ENCODE measurements around the gene CEP192.

The CEP192 gene

DNA sequence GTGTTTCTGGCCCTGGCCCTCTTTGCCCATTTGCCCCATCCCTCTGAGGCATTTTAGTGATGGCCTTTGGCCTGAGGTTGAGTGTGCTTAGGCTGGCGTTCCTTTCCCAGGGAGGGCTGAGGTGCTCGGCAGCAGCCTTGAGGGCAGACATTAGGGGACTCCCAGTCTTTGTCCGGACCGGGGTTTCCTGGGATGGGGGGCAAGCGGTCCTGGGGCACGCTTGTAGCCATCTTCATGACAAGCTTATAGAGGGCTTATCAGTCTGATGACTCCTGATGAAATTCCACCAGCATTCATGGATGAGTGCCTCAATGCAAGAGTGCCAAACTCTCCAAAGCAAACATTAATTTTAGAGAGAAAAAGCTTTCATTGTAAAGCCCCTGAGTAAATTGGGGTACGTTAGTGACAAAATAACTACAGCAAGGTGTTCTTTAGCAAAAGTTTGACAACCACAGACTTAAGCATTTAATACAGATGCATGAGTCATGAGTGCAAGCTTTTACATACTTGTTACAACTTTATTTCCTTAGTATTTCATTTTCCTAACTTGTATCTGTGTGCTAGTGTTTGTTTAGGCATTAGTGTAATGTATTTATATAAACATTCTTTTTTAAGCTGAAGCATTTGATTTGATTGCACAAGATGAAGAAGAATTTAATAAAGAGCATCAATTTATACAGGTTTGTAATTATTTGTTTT, 45.6 kb downstream of the CEP192 start:
- no peak for DNase-seq
- Histone ChIP-seq H3K18ac (ENCODE audit: low read length) (no peak overlapping the region), H3K36me3 (ENCODE audit: control insufficient read depth, insufficient read depth, low read length) (no peaks in the 10 kb centered on the region), H3K4me1 (ENCODE audit: control insufficient read depth, low read depth, low read length) (no peaks in the 10 kb centered on the region), H2BK15ac (replicated peaks; ENCODE audit: low read depth) (no peak overlapping the region), H2BK5ac (ENCODE audit: low read length) (no peak overlapping the region), H4K5ac (ENCODE audit: low read length) (no peak overlapping the region), H2BK120ac (ENCODE audit: low read depth, low read length) (no peak overlapping the region), H3K4ac (ENCODE audit: low read depth, low read length) (no peak overlapping the region), H4K8ac (ENCODE audit: low read depth, low read length) (no peak overlapping the region), H3K79me1 (ENCODE audit: low read length) (no peaks in the 10 kb centered on the region), H3K4me3 (ENCODE audit: low read length) (no peak overlapping the region), H3K27ac (ENCODE audit: low read depth, low read length) (peak overlapping the region; percentile 31), H3K79me2 (ENCODE audit: control insufficient read depth, insufficient read depth, low read length) (no peaks in the 10 kb centered on the region), H3K27me3 (ENCODE audit: insufficient read depth, low read length, poor library complexity) (no peaks in the 10 kb centered on the region), H3K56ac (ENCODE audit: low read length) (no peak overlapping the region), H2AK5ac (ENCODE audit: low read length) (no peak overlapping the region), H3K4me2 (ENCODE audit: low read length) (no peak overlapping the region), H3K23ac (ENCODE audit: low read length) (no peak overlapping the region), H3K9ac (ENCODE audit: low read length) (no peak overlapping the region)
- WGBS (ENCODE audit: extremely low coverage, insufficient coverage, low lambda C conversion rate), result no CpG with 5 or more reads among the region's 7 CpGs

DNA sequence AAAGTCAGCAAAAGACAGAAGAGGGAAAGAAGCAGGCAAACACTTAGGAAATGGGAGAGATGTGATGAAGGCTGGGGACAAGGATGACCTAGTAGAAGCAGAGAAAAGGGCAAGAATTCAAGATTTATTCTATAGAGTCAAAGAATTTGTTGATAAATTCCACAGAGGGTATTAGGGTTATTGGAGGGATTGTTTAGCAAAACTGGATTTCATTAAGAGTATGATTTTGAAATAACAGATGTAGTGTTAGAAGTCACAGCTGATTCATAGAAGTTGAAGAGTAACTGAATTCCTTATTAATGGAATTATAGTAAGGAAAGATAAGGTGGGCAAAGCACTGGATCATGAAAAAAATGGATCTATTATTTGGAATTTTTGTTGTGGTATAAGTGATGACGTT, 48.6 kb downstream of the CEP192 start:
- WGBS (ENCODE audit: extremely low coverage, insufficient coverage, low lambda C conversion rate), result 100% methylated on average over 1 of the region's 1 CpG
- H3K56ac ChIP-seq (ENCODE audit: low read length), result no peak overlapping the region

DNA sequence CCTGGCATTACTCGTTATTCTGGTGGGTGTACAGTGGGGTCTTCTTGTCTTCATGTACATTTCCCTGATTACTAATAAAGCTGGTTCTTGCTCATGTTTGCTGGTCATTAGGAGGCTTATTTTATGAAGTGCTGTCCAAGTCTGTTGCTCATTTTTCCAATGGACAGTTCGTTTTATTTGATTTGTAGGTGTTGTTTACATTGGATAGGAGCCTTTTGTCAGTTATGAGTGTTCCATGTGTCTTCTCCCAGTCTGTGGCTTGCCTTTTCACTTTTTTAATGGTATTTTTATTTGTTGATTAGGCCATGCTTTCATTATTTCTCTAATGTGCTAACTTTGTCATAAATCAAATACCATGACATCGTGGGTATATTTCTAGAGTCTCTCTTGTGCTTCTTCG, 51.9 kb downstream of the CEP192 start:
- Histone ChIP-seq H3K27me3 (ENCODE audit: insufficient read depth, low read length, poor library complexity) (no peaks in the 10 kb centered on the region), H3K4me2 (ENCODE audit: low read length) (no peak overlapping the region), H4K5ac (ENCODE audit: low read length) (no peak overlapping the region), H3K79me2 (ENCODE audit: control insufficient read depth, insufficient read depth, low read length) (no peaks in the 10 kb centered on the region), H3K36me3 (ENCODE audit: control insufficient read depth, insufficient read depth, low read length) (peaks cover 2% of the 10 kb centered on the region), H4K8ac (ENCODE audit: low read depth, low read length) (no peak overlapping the region), H3K9ac (ENCODE audit: low read length) (no peak overlapping the region), H2BK5ac (ENCODE audit: low read length) (no peak overlapping the region), H2BK120ac (ENCODE audit: low read depth, low read length) (no peak overlapping the region), H3K27ac (ENCODE audit: low read depth, low read length) (no peak overlapping the region), H3K79me1 (ENCODE audit: low read length) (peaks cover 2% of the 10 kb centered on the region), H3K23ac (ENCODE audit: low read length) (no peak overlapping the region), H3K18ac (ENCODE audit: low read length) (no peak overlapping the region), H3K4ac (ENCODE audit: low read depth, low read length) (no peak overlapping the region), H2BK15ac (replicated peaks; ENCODE audit: low read depth) (no peak overlapping the region), H3K4me3 (ENCODE audit: low read length) (no peak overlapping the region), H2AK5ac (ENCODE audit: low read length) (no peak overlapping the region), H3K4me1 (ENCODE audit: control insufficient read depth, low read depth, low read length) (no peaks in the 10 kb centered on the region), H3K56ac (ENCODE audit: low read length) (no peak overlapping the region)
- WGBS (ENCODE audit: extremely low coverage, insufficient coverage, low lambda C conversion rate), result no CpG with 5 or more reads among the region's 4 CpGs
- no peak for DNase-seq

More for the DNA sequence above, 48.6 kb downstream of the CEP192 start:
- no peak overlapping the region for H2BK120ac ChIP-seq (ENCODE audit: low read depth, low read length)
- H3K27ac ChIP-seq (ENCODE audit: low read depth, low read length), result no peak overlapping the region
- H3K4me3 ChIP-seq (ENCODE audit: low read length), result no peak overlapping the region
- H3K4me1 ChIP-seq (ENCODE audit: control insufficient read depth, low read depth, low read length), result no peaks in the 10 kb centered on the region
- H3K4ac ChIP-seq (ENCODE audit: low read depth, low read length), result no peak overlapping the region
- H3K79me1 ChIP-seq (ENCODE audit: low read length), result peaks cover 2% of the 10 kb centered on the region
- H3K18ac ChIP-seq (ENCODE audit: low read length), result no peak overlapping the region
- no peak for DNase-seq
- H3K9ac ChIP-seq (ENCODE audit: low read length), result no peak overlapping the region
- no peak overlapping the region for H3K4me2 ChIP-seq (ENCODE audit: low read length)
- H2BK5ac ChIP-seq (ENCODE audit: low read length), result no peak overlapping the region
- H2AK5ac ChIP-seq (ENCODE audit: low read length), result no peak overlapping the region
- H4K5ac ChIP-seq (ENCODE audit: low read length), result no peak overlapping the region
- no peak overlapping the region for H2BK15ac ChIP-seq (replicated peaks; ENCODE audit: low read depth)
- no peak overlapping the region for H4K8ac ChIP-seq (ENCODE audit: low read depth, low read length)
- H3K23ac ChIP-seq (ENCODE audit: low read length), result no peak overlapping the region
- no peaks in the 10 kb centered on the region for H3K79me2 ChIP-seq (ENCODE audit: control insufficient read depth, insufficient read depth, low read length)
- H3K36me3 ChIP-seq (ENCODE audit: control insufficient read depth, insufficient read depth, low read length), result peaks cover 2% of the 10 kb centered on the region
- no peaks in the 10 kb centered on the region for H3K27me3 ChIP-seq (ENCODE audit: insufficient read depth, low read length, poor library complexity)

DNA sequence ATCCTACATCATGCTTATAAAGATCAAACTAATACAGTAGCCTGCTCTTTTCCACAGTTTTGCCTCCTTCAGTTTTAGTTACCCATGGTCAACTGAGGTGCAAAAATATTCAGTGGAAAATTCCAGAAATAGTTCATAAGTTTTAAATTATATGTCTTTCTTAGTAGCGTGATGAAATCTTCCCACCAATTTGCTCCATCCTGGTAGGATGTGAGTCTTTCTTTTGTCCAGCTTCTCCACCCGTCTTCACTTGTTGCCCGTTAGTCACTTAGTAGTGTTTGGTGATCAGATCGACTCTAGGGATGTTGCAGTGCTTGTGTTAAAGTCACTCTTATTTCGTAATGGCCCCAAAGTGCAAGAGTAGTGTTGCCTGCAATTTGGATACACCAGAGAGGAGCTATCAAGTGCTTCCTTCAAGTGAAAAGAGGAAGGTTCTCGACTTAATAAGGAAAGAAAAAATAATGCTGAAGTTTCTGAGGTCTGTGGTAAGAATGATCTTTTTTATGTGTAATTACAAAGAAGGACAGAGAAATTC, 57.0 kb downstream of the CEP192 start:
- Histone ChIP-seq H3K79me2 (ENCODE audit: control insufficient read depth, insufficient read depth, low read length) (no peaks in the 10 kb centered on the region), H3K56ac (ENCODE audit: low read length) (no peak overlapping the region), H3K23ac (ENCODE audit: low read length) (no peak overlapping the region), H3K4me2 (ENCODE audit: low read length) (no peak overlapping the region), H3K18ac (ENCODE audit: low read length) (no peak overlapping the region), H3K4me1 (ENCODE audit: control insufficient read depth, low read depth, low read length) (no peaks in the 10 kb centered on the region), H2BK15ac (replicated peaks; ENCODE audit: low read depth) (no peak overlapping the region), H3K36me3 (ENCODE audit: control insufficient read depth, insufficient read depth, low read length) (peaks cover 1% of the 10 kb centered on the region), H4K8ac (ENCODE audit: low read depth, low read length) (no peak overlapping the region), H2BK5ac (ENCODE audit: low read length) (no peak overlapping the region), H3K4me3 (ENCODE audit: low read length) (no peak overlapping the region), H2BK120ac (ENCODE audit: low read depth, low read length) (no peak overlapping the region), H3K27ac (ENCODE audit: low read depth, low read length) (no peak overlapping the region), H3K4ac (ENCODE audit: low read depth, low read length) (no peak overlapping the region), H4K5ac (ENCODE audit: low read length) (no peak overlapping the region), H3K79me1 (ENCODE audit: low read length) (peaks cover 2% of the 10 kb centered on the region), H3K9ac (ENCODE audit: low read length) (no peak overlapping the region), H3K27me3 (ENCODE audit: insufficient read depth, low read length, poor library complexity) (no peaks in the 10 kb centered on the region), H2AK5ac (ENCODE audit: low read length) (no peak overlapping the region)
- no peak for DNase-seq
- WGBS (ENCODE audit: extremely low coverage, insufficient coverage, low lambda C conversion rate), result no CpG with 5 or more reads among the region's 6 CpGs

DNA sequence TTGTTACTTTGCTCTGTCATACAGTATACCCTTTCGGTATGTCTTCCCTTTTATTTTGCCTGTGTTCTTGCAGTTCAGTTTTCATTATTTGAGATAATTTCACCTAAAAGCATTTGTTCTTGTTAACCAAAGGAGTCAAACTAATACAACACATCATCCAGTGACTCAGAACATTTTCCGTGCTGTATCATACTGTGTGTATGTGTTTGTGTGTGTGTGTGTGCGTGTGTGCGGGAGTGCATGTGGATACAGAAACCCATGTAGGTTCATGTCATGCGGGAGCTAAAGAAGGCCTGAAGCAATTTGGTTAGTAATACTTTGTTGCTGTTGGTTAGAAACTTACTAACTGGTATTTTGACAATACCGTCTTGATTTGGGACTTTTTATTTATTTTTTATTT, 60.0 kb downstream of the CEP192 start:
- no peak overlapping the region for H3K56ac ChIP-seq (ENCODE audit: low read length)
- no peak for DNase-seq
- peaks cover 1% of the 10 kb centered on the region for H3K36me3 ChIP-seq (ENCODE audit: control insufficient read depth, insufficient read depth, low read length)
- no peaks in the 10 kb centered on the region for H3K27me3 ChIP-seq (ENCODE audit: insufficient read depth, low read length, poor library complexity)
- no peak overlapping the region for H3K9ac ChIP-seq (ENCODE audit: low read length)
- no peak overlapping the region for H3K27ac ChIP-seq (ENCODE audit: low read depth, low read length)
- H3K23ac ChIP-seq (ENCODE audit: low read length), result no peak overlapping the region
- no peak overlapping the region for H3K18ac ChIP-seq (ENCODE audit: low read length)
- WGBS (ENCODE audit: extremely low coverage, insufficient coverage, low lambda C conversion rate), result no CpG with 5 or more reads among the region's 6 CpGs
- H3K4me2 ChIP-seq (ENCODE audit: low read length), result no peak overlapping the region
- peaks cover 2% of the 10 kb centered on the region for H3K79me1 ChIP-seq (ENCODE audit: low read length)
- H3K4me1 ChIP-seq (ENCODE audit: control insufficient read depth, low read depth, low read length), result no peaks in the 10 kb centered on the region
- no peak overlapping the region for H3K4me3 ChIP-seq (ENCODE audit: low read length)
- H2AK5ac ChIP-seq (ENCODE audit: low read length), result no peak overlapping the region
- H4K5ac ChIP-seq (ENCODE audit: low read length), result no peak overlapping the region
- no peaks in the 10 kb centered on the region for H3K79me2 ChIP-seq (ENCODE audit: control insufficient read depth, insufficient read depth, low read length)
- H2BK15ac ChIP-seq (replicated peaks; ENCODE audit: low read depth), result no peak overlapping the region
- no peak overlapping the region for H3K4ac ChIP-seq (ENCODE audit: low read depth, low read length)
- no peak overlapping the region for H2BK5ac ChIP-seq (ENCODE audit: low read length)
- no peak overlapping the region for H4K8ac ChIP-seq (ENCODE audit: low read depth, low read length)
- no peak overlapping the region for H2BK120ac ChIP-seq (ENCODE audit: low read depth, low read length)

DNA sequence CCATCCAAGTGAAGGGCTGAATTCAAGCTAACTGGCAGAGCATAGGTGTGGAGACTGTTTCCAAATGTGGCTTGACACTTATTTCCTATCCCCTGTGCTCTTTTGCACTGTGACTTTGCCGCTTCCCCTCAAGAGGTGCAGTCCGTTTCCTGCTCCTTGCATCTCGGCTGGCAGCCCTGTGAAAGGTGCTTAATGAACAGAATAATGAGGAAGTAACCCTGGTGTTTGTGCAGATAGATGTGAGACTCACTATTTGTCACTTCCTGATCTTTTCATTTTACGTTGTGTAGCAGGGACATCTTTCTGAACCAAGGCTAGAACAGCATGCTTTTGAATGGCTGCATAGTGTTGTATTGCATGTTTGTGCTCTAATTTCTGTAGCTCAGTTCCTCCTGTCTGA, 60.8 kb downstream of the CEP192 start:
- Histone ChIP-seq H2BK5ac (ENCODE audit: low read length) (no peak overlapping the region), H4K8ac (ENCODE audit: low read depth, low read length) (no peak overlapping the region), H3K79me1 (ENCODE audit: low read length) (peaks cover 2% of the 10 kb centered on the region), H4K5ac (ENCODE audit: low read length) (no peak overlapping the region), H3K9ac (ENCODE audit: low read length) (no peak overlapping the region), H3K23ac (ENCODE audit: low read length) (no peak overlapping the region), H3K56ac (ENCODE audit: low read length) (no peak overlapping the region), H3K4me1 (ENCODE audit: control insufficient read depth, low read depth, low read length) (no peaks in the 10 kb centered on the region), H2BK15ac (replicated peaks; ENCODE audit: low read depth) (no peak overlapping the region), H3K4me3 (ENCODE audit: low read length) (no peak overlapping the region), H3K27me3 (ENCODE audit: insufficient read depth, low read length, poor library complexity) (no peaks in the 10 kb centered on the region), H2BK120ac (ENCODE audit: low read depth, low read length) (no peak overlapping the region), H2AK5ac (ENCODE audit: low read length) (no peak overlapping the region), H3K27ac (ENCODE audit: low read depth, low read length) (no peak overlapping the region), H3K36me3 (ENCODE audit: control insufficient read depth, insufficient read depth, low read length) (peaks cover 3% of the 10 kb centered on the region), H3K4ac (ENCODE audit: low read depth, low read length) (no peak overlapping the region), H3K18ac (ENCODE audit: low read length) (no peak overlapping the region), H3K4me2 (ENCODE audit: low read length) (no peak overlapping the region), H3K79me2 (ENCODE audit: control insufficient read depth, insufficient read depth, low read length) (no peaks in the 10 kb centered on the region)
- no peak for DNase-seq
- no CpG with 5 or more reads among the region's 4 CpGs for WGBS (ENCODE audit: extremely low coverage, insufficient coverage, low lambda C conversion rate)
